ENCODE data around the gene RBM8A. TPM values are rescaled to one million over a fixed set of nuclear protein-coding genes. Genes with fewer than 3 reads are reported as not detected.

RBM8A gene
- total and polyA plus RNA-seq, 9 of the 15 experiments (the other 6 are each of a cell fraction or from before 2014, with no cell fraction given): 215 to 1,035 (median 291) TPM

DNA sequence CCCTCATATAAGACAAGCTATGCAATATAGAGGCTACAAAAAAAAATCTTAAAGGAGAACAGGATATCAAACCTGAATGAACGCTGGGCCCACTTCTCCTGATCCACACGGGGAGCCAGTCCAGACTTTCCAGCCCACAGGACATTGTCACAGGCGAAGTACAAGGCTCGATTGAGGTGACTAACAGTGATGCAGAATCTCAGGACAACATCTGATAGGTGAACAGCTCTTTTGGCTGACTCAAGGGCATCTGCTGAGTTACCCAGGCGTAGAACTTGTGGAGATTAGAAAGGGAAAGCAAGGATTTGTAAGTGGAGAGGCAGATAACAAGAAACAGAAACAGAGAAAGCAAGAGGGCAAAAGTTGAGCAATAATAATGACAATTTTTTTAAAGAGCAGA lies 10.5 kb downstream of the RBM8A start (continued):
- TF ChIP-seq, protein P1, sequence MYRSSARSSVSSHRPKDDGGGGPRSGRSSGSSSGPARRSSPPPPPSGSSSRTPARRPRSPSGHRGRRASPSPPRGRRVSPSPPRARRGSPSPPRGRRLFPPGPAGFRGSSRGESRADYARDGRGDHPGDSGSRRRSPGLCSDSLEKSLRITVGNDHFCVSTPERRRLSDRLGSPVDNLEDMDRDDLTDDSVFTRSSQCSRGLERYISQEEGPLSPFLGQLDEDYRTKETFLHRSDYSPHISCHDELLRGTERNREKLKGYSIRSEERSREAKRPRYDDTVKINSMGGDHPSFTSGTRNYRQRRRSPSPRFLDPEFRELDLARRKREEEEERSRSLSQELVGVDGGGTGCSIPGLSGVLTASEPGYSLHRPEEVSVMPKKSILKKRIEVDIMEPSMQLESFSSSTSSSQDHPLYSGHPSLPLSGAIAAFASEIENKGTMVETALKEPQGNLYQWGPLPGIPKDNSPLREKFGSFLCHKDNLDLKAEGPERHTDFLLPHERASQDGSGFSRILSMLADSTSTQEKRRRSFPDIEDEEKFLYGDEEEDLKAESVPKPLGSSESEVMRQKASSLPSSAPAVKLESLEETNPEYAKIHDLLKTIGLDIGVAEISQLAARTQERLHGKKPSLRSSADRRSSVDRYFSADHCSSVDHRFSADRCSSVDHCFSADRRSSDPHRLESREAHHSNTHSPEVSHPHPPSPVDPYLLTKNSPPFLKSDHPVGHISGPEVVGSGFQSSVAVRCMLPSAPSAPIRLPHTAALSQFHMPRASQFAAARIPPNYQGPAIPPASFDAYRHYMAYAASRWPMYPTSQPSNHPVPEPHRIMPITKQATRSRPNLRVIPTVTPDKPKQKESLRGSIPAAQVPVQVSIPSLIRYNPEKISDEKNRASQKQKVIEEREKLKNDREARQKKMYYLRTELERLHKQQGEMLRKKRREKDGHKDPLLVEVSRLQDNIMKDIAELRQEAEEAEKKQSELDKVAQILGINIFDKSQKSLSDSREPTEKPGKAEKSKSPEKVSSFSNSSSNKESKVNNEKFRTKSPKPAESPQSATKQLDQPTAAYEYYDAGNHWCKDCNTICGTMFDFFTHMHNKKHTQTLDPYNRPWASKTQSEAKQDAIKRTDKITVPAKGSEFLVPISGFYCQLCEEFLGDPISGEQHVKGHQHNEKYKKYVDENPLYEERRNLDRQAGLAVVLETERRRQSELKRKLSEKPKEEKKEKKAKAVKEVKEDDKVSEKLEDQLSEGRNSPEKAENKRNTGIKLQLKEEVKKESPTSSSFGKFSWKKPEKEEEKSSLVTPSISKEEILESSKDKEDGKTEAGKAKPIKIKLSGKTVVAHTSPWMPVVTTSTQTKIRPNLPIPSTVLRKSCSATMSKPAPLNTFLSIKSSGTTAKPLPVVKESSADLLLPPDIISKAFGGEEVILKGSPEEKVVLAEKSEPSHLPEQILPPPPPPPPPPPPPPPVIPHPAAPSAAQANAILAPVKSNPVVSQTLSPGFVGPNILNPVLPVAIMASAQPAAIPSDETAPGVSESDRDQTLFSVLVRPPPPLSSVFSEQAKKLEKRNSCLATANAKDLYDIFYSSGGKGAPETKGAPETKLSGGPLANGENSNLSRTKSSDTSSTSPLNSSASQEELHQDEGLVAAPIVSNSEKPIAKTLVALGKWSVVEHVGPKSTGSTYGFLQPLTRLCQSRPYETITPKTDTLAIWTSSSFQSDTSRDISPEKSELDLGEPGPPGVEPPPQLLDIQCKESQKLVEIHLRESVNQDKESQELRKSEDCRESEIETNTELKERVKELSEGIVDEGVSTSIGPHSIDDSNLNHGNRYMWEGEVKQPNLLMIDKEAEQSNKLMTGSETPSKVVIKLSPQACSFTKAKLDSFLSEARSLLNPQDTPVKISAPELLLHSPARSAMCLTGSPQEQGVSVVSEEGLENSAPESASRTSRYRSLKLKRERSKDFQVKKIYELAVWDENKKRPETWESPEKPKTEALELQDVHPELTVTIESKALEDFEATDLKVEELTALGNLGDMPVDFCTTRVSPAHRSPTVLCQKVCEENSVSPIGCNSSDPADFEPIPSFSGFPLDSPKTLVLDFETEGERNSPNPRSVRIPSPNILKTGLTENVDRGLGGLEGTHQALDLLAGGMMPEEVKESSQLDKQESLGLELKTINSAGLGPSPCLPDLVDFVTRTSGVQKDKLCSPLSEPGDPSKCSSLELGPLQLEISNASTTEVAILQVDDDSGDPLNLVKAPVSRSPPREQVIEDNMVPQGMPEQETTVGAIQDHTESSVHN (IDR thresholded peaks at IDR 0.05; ENCODE audit: borderline replicate concordance in 1 of 2, low read depth in 1 of 2): no peak
- TF ChIP-seq IRF1 (CRISPR knock-in tag; IDR thresholded peaks at IDR 0.05; ENCODE audit: borderline replicate concordance): no peak
- TF ChIP-seq MYBL2 (IDR thresholded peaks at IDR 0.05; ENCODE audit: low read depth): no peak
- TF ChIP-seq MYBL2 (CRISPR knock-in tag; IDR thresholded peaks at IDR 0.05; ENCODE audit: borderline replicate concordance): no peak
- TF ChIP-seq FOSL1 (tag; conservative IDR thresholded peaks at IDR 0.05): 0 out of 2 replicates have a peak, but pooled peaks have one; percentile 29
- TF ChIP-seq TAL1 (IDR thresholded peaks at IDR 0.05): peak; percentile 10; the same call in 1 of the 2 replicates
- no peak for TF ChIP-seq RUNX1 (IDR thresholded peaks at IDR 0.05; ENCODE audit: low read depth)
- no peak for TF ChIP-seq ZNF24 (IDR thresholded peaks at IDR 0.05)
- peak; percentile 55 for TF ChIP-seq CBFA2T2 (conservative IDR thresholded peaks at IDR 0.05)
- no peak for TF ChIP-seq CEBPG (CRISPR knock-in tag; IDR thresholded peaks at IDR 0.05)
- peak in 1 of 2 experiments; percentile 47; a peak in 1 of 4 replicates for TF ChIP-seq CEBPG (tag; conservative IDR thresholded peaks at IDR 0.05 in 1 of 2, IDR thresholded peaks at IDR 0.05 in 1 of 2)
- TF ChIP-seq ARID1B (IDR thresholded peaks at IDR 0.05): peak; percentile 26; the same call in 1 of the 2 replicates
- TF ChIP-seq TAF7 (tag; IDR thresholded peaks at IDR 0.05): no peak
- TF ChIP-seq, protein P2, sequence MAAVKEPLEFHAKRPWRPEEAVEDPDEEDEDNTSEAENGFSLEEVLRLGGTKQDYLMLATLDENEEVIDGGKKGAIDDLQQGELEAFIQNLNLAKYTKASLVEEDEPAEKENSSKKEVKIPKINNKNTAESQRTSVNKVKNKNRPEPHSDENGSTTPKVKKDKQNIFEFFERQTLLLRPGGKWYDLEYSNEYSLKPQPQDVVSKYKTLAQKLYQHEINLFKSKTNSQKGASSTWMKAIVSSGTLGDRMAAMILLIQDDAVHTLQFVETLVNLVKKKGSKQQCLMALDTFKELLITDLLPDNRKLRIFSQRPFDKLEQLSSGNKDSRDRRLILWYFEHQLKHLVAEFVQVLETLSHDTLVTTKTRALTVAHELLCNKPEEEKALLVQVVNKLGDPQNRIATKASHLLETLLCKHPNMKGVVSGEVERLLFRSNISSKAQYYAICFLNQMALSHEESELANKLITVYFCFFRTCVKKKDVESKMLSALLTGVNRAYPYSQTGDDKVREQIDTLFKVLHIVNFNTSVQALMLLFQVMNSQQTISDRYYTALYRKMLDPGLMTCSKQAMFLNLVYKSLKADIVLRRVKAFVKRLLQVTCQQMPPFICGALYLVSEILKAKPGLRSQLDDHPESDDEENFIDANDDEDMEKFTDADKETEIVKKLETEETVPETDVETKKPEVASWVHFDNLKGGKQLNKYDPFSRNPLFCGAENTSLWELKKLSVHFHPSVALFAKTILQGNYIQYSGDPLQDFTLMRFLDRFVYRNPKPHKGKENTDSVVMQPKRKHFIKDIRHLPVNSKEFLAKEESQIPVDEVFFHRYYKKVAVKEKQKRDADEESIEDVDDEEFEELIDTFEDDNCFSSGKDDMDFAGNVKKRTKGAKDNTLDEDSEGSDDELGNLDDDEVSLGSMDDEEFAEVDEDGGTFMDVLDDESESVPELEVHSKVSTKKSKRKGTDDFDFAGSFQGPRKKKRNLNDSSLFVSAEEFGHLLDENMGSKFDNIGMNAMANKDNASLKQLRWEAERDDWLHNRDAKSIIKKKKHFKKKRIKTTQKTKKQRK (IDR thresholded peaks at IDR 0.05; ENCODE audit: borderline replicate concordance, low read depth, low read length): no peak

Measured in K562 (cell line).